ENCODE data around the gene WNK2.
A peak's percentile ranks its signal among the peaks of the same experiment; 100 is the strongest.
"Not testable (repeated sequence)": the region's sequence is repeated elsewhere in the genome, so short reads cannot be mapped to it uniquely, and the experiment has no call there.

WNK2 gene

DNA sequence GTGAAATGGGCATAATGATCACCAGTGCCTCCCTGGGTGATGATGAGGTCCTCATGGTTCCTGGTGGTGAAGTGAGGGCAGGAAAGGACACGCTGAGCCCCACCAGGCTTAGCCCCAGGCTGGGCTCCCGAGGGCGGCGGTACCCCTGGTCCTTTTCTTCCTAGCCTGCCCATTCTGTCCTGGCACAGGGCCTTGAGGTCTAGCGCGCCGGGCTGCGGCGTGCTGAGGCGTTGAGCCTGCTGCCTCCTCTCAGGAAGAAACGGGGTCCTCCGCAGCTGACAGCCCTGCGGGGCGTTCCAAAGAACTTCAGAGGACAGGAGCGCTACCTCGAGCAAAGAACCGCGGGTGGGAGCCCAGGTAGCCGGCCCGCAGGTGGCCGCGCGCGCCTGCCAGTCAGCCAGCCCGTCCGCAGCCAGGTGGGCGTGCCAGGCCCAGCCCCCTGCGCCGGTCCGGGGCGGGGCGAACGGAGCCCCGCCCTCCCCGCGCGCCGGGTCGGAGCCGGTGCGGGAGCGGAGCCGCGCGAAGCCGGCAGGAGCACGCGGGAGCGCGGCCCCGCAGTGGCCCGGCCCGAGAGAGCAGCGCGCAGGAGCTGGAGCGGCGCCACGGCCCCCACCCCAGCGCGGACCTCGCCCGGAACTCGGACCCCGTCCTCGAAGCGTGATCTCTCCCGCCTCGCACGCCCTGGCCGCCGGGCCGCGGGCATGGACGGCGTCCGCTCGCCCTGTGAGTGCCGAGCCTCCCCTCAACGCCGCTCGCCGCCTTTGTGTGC, at the start of gene WNK2:
TSS of gene WNK2 (plus strand) at position 477 of the 769 bp plus-strand sequence. CDS start 791 bp downstream, outside the sequence.
- DNase-seq (ENCODE audit: low read depth, low spot score), result no peak

DNA sequence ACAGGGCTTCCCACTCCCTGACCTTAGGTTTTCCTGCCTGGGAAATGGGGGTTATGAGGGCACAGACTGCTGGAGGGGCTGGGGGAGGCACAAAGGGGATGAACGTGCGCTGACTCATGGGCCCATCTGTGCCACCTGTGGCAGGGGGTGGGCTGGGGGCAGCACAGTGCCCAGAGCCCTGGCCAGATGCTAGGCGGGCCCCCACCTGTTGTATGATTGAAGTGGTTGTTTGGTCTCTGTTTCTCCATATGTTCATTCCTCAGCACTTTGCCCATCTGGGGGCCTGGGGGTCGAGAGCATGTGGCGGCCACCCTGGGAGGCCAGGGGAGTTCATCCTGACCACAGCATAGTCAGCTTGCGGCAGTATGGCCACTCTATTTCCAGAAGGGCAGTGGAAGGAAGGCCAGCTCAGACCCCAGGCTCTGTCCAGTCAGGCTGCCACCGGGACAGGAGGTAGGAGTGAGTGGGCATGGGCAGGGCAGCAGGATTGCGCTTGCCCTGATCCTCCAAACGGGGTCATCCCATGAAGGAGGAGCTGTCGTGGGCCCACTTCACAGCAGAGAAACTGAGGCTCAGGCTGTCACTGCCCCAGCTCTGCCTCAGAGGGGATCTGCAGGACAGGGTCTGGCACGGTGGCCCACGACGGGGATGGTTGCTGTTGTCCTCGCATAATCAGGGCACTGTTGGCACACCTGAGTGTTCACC, 49.0 kb upstream of the WNK2 start:
- DNase-seq (ENCODE audit: low read depth, low spot score), result no peak

DNA sequence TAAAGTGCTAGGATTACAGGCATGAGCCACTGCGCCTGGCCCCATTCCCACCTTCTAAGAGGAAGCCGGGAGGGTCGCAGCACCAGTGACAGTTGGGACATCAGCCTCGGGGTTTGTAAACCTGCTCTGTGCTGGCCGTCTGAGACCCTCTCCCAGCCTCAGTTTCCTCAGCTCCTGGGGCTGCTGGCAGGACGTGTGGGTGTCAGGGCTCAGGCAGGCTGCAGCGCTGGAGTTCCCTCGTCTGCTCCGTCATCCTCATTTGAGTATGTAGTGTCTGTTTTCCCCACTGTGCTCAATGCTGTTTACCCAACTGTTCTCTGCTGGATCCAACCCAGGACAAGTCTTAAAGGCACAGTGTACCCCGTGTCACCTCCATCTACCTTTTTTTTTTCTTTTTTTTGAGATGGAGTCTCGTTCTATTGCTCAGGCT, 47.9 kb upstream of the WNK2 start:
- DNase-seq (ENCODE audit: low read depth, low spot score), result no peak

DNA sequence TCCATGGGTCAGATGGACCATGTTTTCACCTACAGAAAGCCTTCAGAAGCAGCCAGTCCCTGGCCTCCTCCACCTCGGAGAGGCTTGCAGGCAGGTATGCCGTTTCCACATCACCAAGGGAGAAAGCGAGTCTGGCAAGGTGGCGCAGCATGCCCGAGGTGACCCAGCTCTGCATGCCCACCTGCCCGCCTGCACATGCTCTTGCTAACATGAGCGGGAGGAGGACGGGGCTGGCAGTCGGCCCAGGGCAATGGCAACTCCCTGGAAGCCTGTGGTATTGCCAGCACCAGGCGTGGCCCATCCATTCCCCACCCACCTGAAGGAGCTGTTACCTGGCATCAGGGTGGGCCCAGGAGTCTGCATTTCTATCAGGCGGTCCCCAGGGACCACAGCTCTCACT, 46.6 kb upstream of the WNK2 start:
- no peak for DNase-seq (ENCODE audit: low read depth, low spot score)

DNA sequence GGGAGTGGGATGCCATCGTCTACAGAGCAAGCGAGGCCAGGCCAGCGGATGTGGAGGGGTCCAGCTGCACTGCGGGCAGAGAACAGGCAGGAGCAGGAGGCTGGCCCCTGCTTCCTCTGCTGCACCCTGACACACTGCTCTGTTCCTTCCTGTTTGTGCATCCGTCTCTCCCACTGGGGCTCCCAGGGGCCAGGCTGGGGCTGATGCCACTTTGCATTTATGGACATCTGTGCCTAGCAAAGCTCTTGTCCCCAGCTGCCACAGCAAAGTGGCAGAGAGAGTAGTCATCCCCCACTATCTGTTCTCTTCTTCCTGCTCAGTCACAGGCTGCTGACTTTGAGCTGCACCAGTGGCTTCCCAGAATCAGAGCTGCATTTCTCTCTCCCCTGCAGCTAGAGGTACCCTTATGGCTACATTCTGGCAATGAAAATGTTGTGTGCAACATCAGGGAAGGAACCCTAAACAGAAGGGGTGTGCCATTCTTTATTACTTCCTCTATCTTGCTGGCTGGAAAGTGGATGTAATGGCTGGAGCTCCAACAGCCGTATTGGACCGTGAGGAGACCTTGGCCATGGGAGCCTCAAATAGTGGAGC, 45.7 kb upstream of the WNK2 start:
- DNase-seq (ENCODE audit: low read depth, low spot score), result no peak

- no peak for DNase-seq (ENCODE audit: low read depth, low spot score)
These were observed 44.4 kb upstream of the WNK2 start for GRCh38 chr9:93139365-93140182.

DNA sequence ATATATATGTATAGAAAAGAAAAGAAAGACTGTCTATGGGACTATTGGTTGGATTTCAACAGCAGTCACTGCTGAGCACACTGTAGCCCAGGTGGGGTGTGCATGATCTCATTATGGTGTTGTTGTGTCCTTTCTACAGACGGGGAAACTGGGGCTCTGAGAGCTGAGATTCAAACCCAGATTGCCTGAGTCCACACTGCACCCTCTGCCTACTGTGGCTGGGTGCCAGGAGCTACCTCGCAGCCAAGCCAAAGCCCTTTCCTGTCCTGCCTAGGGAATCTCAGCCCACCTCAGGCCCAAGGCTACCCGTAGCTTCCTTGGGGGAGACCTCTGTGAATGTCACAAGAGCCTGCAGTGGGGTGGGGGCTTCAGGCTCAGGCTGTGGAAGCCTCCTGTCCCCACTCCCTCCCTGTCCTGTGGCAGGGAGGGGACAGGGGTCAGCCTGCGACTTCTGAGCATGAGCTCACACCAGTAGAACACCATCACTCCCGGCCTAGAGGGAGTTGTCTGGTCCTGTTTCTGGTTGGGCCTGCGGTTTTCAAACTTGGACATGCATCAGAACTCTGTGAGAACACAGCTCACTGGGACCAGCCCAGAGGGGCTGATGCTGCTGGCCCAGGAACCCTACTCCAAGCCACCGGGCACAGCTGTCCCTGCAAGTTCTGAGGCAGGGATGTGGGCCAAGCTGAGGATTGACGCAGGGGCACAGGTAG, 42.0 kb upstream of the WNK2 start:
- DNase-seq (ENCODE audit: low read depth, low spot score), result no peak

DNA sequence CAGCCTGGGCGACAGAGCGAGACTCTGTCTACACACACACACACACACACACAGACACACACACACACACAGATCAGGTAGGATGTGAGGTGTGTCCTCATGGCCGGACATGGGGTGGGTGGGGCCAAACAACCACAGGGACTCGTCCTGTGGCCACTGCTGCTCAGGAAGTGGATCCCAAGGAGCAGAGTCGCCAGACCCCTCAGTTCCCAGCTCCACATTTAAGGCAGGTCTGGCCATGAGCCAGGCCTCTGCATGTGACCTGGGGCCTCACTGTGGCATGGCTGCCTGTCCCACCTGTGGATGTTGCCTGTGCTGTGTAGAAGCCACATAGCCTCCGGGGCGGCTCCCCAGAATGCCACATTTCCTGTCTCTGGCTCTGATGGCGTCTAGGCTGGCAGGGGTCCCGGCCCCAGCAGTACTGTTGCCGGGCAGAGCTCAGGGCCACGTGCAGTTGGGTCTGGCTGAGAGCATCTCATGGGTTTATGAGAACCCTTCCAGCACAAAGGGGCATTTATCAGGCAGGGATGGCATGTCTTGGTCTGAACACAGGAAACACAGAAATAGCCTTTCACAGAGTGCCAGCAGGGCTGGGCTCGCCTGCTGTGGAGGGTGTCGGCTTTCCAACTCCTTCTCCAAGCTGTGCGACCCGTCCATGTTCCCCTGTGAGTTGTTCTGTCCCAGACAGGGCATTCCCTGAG, 40.0 kb upstream of the WNK2 start:
- no peak for DNase-seq (ENCODE audit: low read depth, low spot score)

DNA sequence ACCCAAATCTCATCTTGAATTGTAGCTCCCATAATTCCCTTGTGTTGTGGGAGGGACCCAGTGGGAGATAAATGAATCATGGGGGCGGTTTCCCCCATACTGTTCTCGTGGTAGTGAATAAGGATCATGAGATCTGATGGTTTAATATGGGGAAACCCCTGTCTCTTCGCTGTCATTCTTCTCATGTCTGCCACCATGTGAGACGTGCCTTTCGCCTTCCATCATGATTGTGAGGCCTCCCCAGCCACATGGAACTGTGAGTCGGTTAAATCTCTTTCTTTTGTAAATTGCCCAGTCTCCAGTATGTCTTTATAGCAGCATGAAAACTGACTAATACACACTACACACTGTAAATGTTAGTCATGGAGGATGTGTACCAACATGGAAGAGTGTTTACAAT, 37.2 kb upstream of the WNK2 start:
- not testable (repeated sequence) for DNase-seq (ENCODE audit: low read depth, low spot score)

GRCh38 chr9:93147632-93148031, 36.3 kb upstream of the WNK2 start:
- DNase-seq (ENCODE audit: low read depth, low spot score), result no peak

- no peak for DNase-seq (ENCODE audit: low read depth, low spot score)
These were observed 35.2 kb upstream of the WNK2 start for GRCh38 chr9:93148721-93149120.

- no peak for DNase-seq (ENCODE audit: low read depth, low spot score)
These were observed 34.6 kb upstream of the WNK2 start for GRCh38 chr9:93149361-93149760.

GRCh38 chr9:93151097-93151784, 32.7 kb upstream of the WNK2 start:
- DNase-seq (ENCODE audit: low read depth, low spot score), result no peak

- no peak for DNase-seq (ENCODE audit: low read depth, low spot score)
These were observed 29.5 kb upstream of the WNK2 start for GRCh38 chr9:93154293-93154903.

DNA sequence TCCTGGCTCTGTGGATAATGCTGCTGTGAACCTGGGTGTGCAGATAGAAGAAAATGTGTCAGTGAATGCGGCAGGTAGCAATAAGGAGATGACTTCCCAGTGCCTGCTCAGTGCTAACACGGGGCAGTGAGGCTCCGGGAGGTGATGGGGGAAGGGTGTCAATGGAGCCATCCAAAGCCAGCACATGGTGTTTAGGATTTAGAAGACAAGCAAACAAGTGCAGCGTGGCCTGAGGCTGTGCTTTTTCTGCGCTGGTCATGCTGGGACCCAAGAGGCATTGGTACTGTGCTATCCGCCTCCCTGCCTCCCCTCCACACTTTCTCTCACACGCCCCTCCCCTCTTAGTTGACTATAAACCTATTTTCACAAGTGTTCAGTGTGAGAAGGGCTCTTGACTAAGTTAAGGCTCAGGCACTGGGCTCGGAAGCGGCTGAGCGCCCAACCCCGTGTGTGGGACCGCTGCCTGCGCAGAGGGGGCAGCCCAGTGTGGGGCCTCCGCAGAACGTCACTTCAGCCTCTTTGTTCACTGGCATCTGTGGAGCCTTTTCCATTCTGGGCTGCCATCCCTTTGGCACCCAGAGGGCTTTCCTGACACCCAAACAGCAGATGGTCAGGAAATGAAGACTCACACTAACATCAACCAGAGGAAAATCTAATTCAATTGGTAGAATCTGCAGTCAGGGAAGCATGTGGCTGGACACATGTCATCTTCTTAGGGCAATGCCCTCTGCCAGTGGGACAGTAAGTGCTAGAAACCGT, 28.0 kb upstream of the WNK2 start:
- DNase-seq (ENCODE audit: low read depth, low spot score), result no peak

GRCh38 chr9:93156475-93157008, 27.4 kb upstream of the WNK2 start:
- no peak for DNase-seq (ENCODE audit: low read depth, low spot score)

GRCh38 chr9:93159601-93160471, 24.1 kb upstream of the WNK2 start:
- DNase-seq (ENCODE audit: low read depth, low spot score), result peak; percentile 51

Measured in brain pericyte (primary cell).